Fibroblast of lung (primary cell): Measurements from ENCODE around the gene CFP.

Experiments
- CTCF ChIP-seq, 2 donors: IDR thresholded peaks in 1 of 2; conservative IDR thresholded peaks in 1 of 2; 1 replicate in 1 of 2; 2 replicates in 1 of 2; pipeline ENCODE4 v1.5.1; 2011 to 2012; ENCODE audit warnings: low read length in 2 of 2, control low read depth in 1 of 2, inconsistent platforms in 1 of 2, low read depth in 1 of 2, mild to moderate bottlenecking in 1 of 2
- EZH2 ChIP-seq: IDR thresholded peaks from 2 replicates; pipeline ENCODE4 v1.5.1; 2012; ENCODE audit warnings: low read length, control low read depth, mild to moderate bottlenecking; ENCODE audit errors: missing control alignments

DNA sequence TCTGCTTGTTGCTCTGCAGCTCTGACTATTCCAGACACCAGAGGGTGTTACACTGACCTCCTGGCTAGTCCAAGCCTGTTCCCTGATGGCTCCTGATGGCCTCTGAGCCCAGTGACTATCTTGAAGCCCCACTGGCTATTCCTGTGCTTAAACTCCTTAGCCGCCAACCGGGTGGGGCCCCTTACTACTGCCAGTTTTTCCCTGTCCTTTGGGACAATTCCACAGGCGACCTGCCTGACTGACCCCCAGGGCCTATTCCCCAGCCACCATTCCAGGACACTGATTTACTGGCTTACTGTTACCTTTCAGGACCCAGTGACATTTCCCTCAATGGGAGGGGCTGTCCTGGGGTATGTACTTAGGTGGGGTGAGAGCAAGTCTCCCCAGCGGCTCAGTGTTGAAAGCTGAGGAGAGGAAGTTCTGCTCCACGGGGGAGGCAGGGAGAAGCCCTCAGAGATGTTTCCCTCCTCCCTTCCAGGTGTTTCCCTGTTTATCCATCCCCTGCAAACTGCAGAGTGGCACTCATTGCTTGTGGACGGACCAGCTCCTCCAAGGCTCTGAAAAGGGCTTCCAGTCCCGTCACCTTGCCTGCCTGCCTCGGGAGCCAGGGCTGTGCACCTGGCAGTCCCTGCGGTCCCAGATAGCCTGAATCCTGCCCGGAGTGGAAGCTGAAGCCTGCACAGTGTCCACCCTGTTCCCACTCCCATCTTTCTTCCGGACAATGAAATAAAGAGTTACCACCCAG, 43.5 kb downstream of the CFP start:
- TF ChIP-seq CTCF (conservative IDR thresholded peaks at IDR 0.05 in 1 of 2, IDR thresholded peaks at IDR 0.05 in 1 of 2; ENCODE audit: low read depth in 1 of 2, low read length in 2 of 2): no peak
- TF ChIP-seq EZH2: no peak
